Stimulated activated CD4-positive, alpha-beta T cell treated with anti-CD3 and anti-CD28 coated beads, Interleukin-4, amount 100 ng/mL, for 4 hours (primary cell): Measurements from ENCODE around the gene FN1.
"Not testable (repeated sequence)": the region's sequence is repeated elsewhere in the genome, so short reads cannot be mapped to it uniquely, and the experiment has no call there.

Experiments used
- DNase-seq, 2 experiments: peaks; one replicate each; pipeline ENCODE4 v3.0.0-alpha.2; 2020

FN1 gene

GRCh38 chr2:215421859-215422461 is 13.9 kb downstream of the FN1 start:
- DNase-seq: no peak

DNA sequence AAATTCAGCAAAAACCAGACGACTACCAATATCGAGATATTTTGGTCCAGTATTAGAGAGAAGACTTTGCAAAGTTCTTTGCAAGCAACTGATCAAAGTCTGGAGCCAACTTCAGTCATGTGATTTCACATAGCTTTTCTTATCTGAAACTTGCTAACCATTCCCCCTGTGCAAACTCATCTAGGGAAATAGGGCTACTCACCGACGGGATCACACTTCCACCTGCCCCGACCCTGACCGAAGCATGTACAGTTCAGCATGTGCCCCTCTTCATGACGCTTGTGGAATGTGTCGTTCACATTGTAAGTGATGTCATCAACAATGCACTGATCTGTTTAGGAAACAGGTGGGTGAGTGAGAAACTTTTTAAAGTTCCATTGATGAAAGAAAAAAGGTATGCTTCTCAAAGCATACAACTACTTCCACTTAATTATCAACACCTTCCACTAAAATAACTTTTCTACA is 15.4 kb downstream of the FN1 start:
- no peak for DNase-seq

GRCh38 chr2:215419769-215420470 is 15.9 kb downstream of the FN1 start:
- no peak for DNase-seq

DNA sequence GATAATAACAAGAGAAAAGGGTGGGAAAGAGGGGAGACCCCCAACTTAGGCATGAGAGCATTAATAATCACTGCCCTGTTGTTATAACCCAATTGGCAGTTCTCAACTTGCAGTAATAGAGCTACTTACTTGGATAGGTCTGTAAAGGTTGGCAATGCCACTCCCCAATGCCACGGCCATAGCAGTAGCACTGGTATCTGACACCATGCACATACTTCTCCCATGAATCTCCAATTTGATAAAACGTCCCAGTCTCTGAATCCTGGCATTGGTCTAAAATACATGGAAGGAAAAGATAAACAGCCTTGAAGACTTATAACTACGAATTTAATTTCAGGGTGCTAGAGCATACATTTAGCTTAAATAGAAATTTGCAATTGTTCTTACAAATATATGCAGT is 16.8 kb downstream of the FN1 start:
- DNase-seq: no peak

DNA sequence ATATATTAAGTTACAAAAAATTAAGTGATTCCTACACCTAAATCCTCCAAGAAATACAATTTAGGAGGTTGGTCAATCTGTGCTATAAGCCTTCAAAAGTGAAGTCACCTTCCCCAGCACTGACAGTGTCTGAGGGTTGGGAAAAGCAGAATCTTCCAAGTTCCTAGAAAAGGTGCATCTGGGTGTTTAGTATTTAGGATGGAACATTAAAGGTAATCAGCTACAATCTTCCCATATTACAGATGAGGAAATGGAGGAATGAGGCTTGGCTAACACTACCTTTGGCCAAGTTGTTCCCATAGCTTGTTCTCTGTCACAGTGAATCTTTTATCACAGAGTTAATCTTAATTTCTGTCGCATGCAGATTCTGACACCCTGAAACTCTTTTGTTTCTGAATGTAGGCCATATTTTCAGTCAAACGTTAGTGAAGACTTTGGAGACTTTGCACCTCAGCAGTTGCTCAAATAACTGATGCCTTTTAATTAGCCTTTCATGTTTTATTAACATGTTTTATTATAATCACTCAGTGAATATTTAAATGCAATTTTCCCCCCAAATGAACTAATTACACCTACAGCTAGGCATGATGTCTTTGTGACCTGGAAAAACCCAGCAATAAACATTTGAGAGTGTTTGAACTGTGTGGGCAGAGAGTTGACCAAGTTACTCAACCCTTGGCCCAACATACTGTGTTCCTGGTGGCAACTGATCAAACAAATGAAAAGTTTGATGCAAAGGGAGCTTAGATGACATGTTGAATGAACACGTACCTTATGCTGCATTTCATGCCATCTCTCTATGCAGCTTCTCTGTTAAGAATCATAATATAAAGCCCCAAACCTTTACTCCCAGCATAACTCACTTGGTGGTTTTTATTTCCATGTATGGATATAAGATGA is 17.6 kb downstream of the FN1 start:
- no peak for DNase-seq

- DNase-seq: no peak
Measured at GRCh38 chr2:215417400-215417951, 18.4 kb downstream of the FN1 start.

DNA sequence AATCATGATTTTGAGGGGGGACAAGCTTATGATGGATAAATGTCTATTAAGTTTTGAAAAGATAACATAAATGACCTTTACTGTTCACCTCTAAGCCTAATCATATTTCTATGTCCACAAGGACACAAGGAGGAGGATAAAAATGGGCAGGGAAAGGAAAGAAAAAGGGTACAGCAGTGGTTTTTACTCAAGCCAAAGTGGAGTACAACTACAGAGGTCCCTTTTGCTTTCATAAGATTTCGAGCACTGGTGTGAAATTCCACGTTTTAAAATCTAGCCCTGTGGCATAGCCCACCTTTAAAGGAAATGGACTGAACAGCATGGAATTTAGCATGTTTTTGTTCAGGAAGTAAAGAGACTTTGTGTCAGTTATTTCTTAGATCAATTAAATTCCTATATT is 19.2 kb downstream of the FN1 start:
- no peak for DNase-seq

DNA sequence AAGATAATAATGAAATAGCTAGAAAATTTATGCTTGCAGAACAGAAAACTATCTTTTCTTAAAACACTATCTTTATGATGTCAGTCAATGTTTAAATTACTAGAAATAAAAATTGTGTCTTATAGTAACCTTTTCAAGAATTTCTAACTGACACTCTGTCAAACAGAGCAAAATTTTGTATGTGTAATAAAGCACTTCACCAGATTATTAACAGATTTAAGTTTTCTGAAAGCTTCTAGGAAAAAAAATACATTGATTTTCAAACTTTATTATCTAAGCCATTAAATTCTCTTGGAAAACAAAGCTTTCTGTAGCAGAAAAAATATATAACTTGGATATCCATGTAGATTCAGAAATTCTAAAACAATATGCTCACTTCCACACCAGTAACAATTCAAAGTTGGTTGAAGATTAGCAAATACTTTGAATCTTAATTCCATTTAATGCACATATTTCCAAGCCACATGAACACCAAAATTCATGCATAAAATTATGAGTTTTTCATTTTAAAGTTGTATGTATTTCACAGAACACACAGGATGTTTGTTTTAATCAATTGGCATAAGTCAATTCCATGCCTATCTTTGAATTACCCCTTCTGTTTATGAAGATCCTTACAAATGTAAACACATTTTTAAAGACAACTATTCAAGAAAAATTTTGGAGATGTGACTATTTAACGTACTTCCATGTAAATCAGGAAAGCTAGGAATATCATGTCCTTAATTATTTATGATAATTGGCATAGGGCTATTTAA is 19.9 kb downstream of the FN1 start:
- no peak for DNase-seq

DNA sequence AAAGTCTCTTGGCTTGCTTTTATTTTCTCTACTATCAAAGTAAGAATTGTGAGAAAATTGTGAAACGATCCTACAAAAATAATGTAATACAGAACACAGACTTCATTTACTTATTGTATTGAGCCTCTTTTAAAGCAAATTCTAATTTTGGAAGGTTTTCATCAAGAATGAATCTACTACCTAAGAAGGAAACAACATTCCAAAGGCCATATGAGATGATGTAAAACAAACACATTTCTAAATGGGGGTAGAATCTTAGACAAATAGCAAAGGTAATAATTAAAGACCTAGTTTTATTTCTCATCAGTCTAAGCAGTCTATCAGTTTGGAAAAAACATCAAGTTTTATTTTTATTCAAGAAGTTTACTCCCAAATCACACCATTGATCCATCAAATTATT is 20.6 kb downstream of the FN1 start:
- DNase-seq: no peak

GRCh38 chr2:215414674-215415073 is 21.2 kb downstream of the FN1 start:
- no peak for DNase-seq

GRCh38 chr2:215413974-215414373 is 21.9 kb downstream of the FN1 start:
- no peak for DNase-seq

- DNase-seq: no peak
Measured at GRCh38 chr2:215413484-215413777, 22.4 kb downstream of the FN1 start.

- no peak for DNase-seq
Measured at GRCh38 chr2:215411941-215412743, 23.7 kb downstream of the FN1 start.

DNA sequence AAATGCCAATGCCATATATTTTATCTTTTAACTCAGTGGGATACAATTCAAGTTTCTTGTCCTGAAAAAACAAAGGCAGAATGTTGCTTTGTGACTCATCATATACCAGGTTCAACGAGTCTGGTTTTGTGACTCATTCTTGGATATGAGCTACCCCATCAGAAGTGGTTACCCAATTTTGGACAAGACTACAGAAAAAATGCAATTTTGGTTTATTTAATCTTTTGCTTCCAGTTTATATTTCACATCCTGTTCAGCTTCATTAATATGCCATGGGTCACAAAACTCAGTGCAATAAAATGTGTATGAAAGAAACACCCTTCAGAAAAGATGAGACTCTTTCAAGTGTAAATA is 25.0 kb downstream of the FN1 start:
- DNase-seq: no peak

GRCh38 chr2:215410181-215410931 is 25.5 kb downstream of the FN1 start:
- not testable (repeated sequence) for DNase-seq

- no peak for DNase-seq
Measured at GRCh38 chr2:215409331-215410127, 26.3 kb downstream of the FN1 start.

DNA sequence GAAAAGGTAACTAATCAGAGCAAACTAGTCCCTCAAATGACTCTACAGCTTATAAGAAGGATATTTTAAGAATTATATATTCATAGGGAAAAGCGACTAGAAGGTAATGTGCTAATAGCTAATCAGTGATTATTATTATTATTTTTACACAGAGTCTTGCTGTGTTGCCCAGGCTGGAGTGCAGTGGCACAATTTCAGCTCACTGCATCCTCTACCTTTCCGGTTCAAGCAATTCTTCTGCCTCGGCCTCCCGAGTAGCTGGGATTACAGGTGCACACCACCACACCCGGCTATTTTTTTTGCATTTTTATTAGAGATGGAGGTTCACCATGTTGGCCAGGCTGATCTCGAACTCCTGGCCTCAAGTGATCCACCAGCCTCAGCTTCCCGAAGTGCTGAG is 27.4 kb downstream of the FN1 start:
- DNase-seq: not testable (repeated sequence)

GRCh38 chr2:215407590-215408264 is 28.1 kb downstream of the FN1 start:
- no peak for DNase-seq

DNA sequence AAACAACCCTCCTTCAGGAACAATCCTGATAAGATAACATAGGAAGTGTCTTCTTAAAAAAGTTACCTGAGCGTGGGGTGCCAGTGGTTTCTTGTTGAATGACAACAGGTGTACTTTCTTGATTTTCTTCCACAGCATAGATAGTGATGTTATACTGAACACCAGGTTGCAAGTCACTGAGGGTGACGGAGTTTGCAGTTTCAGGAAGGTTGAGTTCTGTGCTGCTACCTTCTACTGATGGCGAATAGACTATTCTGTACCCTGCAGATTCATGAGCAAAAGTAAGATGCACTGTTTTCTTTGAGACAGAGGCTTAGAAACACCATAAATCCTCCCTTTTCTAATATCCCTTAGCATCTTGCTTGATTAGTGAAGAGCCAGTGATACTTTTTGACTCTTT is 28.8 kb downstream of the FN1 start:
- DNase-seq: no peak
